ENCODE data around the gene PTPRN2.

PTPRN2 gene

GRCh38 chr7:158369866-158370265 is 217.8 kb downstream of the PTPRN2 start:
- DNase-seq (ENCODE audit: low read depth) = no peak
- no peak overlapping the region for H3K4me3 ChIP-seq (ENCODE audit: low read depth, low read length)
- no peak for TF ChIP-seq CTCF (conservative IDR thresholded peaks at IDR 0.05; ENCODE audit: low read depth, low read length)

GRCh38 chr7:158369290-158369689 is 218.3 kb downstream of the PTPRN2 start:
- TF ChIP-seq CTCF (conservative IDR thresholded peaks at IDR 0.05; ENCODE audit: low read depth, low read length) = no peak
- DNase-seq (ENCODE audit: low read depth) = no peak
- no peak overlapping the region for H3K4me3 ChIP-seq (ENCODE audit: low read depth, low read length)

GRCh38 chr7:158368449-158368848 is 219.2 kb downstream of the PTPRN2 start:
- no peak for TF ChIP-seq CTCF (conservative IDR thresholded peaks at IDR 0.05; ENCODE audit: low read depth, low read length)
- no peak overlapping the region for H3K4me3 ChIP-seq (ENCODE audit: low read depth, low read length)
- no peak for DNase-seq (ENCODE audit: low read depth)

- no peak for TF ChIP-seq CTCF (conservative IDR thresholded peaks at IDR 0.05; ENCODE audit: low read depth, low read length)
- no peak overlapping the region for H3K4me3 ChIP-seq (ENCODE audit: low read depth, low read length)
- no peak for DNase-seq (ENCODE audit: low read depth)
Measured at GRCh38 chr7:158367634-158367982, 220.0 kb downstream of the PTPRN2 start.

- no peak for DNase-seq (ENCODE audit: low read depth)
- TF ChIP-seq CTCF (conservative IDR thresholded peaks at IDR 0.05; ENCODE audit: low read depth, low read length) = no peak
- no peak overlapping the region for H3K4me3 ChIP-seq (ENCODE audit: low read depth, low read length)
Measured at GRCh38 chr7:158366916-158367633, 220.5 kb downstream of the PTPRN2 start.

GRCh38 chr7:158366346-158366745 is 221.3 kb downstream of the PTPRN2 start:
- no peak overlapping the region for H3K4me3 ChIP-seq (ENCODE audit: low read depth, low read length)
- TF ChIP-seq CTCF (conservative IDR thresholded peaks at IDR 0.05; ENCODE audit: low read depth, low read length) = no peak
- DNase-seq (ENCODE audit: low read depth) = no peak

GRCh38 chr7:158365267-158365666 is 222.4 kb downstream of the PTPRN2 start:
- no peak overlapping the region for H3K4me3 ChIP-seq (ENCODE audit: low read depth, low read length)
- no peak for TF ChIP-seq CTCF (conservative IDR thresholded peaks at IDR 0.05; ENCODE audit: low read depth, low read length)
- DNase-seq (ENCODE audit: low read depth) = no peak

All from choroid plexus epithelial cell (primary cell).